Suprapubic skin (tissue), 4 donors: ENCODE data around the gene NFKBIE.

ENCODE experiments used
- CTCF ChIP-seq, 2 donors: fragments of 200-600 bp in 1 of 2; fragments of 450-650 bp in 1 of 2; sonication (generic) in 1 of 2; IDR thresholded peaks; one replicate each; pipeline ENCODE4 v1.5.1; 2016 to 2019; ENCODE audit warnings: antibody characterized with exemption in 2 of 2, mild to moderate bottlenecking in 1 of 2, moderate library complexity in 1 of 2
- EP300 ChIP-seq: sonication (generic); formaldehyde crosslinking; IDR thresholded peaks from one replicate; pipeline ENCODE4 v1.6.1; 2017; ENCODE audit warnings: antibody characterized with exemption
- POLR2A ChIP-seq, 2 donors: fragments of 450-650 bp; IDR thresholded peaks; one replicate each; pipeline ENCODE4 v1.6.1; 2017; ENCODE audit warnings: antibody characterized with exemption in 2 of 2, mild to moderate bottlenecking in 2 of 2, moderate library complexity in 2 of 2
- POLR2AphosphoS5 ChIP-seq, 3 donors: sonication (generic); formaldehyde crosslinking; IDR thresholded peaks; one replicate each; pipeline ENCODE4 v1.6.1; 2017; ENCODE audit warnings: antibody characterized with exemption in 3 of 3

- no peak for TF ChIP-seq POLR2AphosphoS5 (IDR thresholded peaks at IDR 0.05)
- TF ChIP-seq CTCF (IDR thresholded peaks at IDR 0.05), result no peak
- no peak for TF ChIP-seq EP300
- TF ChIP-seq POLR2A (IDR thresholded peaks at IDR 0.05), result no peak
Observed at GRCh38 chr6:44303842-44304241, 38.5 kb upstream of the NFKBIE start.
